GM18870 (cell line): ENCODE results near the gene YEATS2.
"Not testable (repeated sequence)": the region's sequence is repeated elsewhere in the genome, so short reads cannot be mapped to it uniquely, and the experiment has no call there.

Experiments used
- ATAC-seq: cut with Tn5 transposase; IDR thresholded peaks from one replicate; pipeline ENCODE4 v1.9.1; 2021; ENCODE audit warnings: moderate library complexity; ENCODE audit not compliant: unreplicated experiment

The YEATS2 gene

DNA sequence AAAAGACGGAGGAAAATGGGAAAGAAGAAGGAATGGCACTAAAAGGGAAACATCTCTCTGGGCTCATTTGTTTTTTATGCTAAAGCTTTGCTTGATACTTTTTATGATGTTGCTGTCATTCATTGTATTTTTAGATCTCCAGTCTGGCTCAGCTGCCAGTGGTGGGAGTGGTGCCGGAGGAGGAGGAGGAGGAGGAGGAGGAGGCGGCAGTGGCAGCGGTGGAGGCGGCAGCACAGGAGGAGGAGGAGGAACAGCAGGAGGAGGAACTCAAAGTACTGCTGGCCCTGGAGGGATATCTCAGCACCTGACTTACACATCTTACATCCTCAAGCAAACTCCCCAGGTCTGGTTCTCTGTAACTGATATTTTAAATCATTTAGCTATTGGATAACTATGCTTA, 78.2 kb downstream of the YEATS2 start:
- ATAC-seq: no peak

DNA sequence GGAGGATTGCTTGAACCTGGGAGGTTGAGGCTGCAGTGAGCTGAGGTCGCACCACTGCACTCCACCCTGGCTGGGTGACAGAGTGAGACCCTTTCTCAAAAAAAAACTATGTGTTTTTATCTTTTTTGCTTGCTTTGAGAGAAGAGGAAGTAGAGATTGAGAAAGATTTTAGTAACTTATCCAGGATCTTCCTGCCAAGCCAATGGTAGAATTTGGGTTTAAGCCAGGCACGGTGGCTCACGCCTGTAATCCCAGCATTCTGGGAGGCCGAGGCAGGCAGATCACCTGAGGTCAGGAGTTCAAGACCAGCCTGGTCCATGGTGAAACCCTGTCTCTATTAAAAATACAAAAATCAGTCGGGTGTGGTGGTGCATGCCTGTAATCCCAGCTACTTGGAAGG, 78.9 kb downstream of the YEATS2 start:
- ATAC-seq: not testable (repeated sequence)

DNA sequence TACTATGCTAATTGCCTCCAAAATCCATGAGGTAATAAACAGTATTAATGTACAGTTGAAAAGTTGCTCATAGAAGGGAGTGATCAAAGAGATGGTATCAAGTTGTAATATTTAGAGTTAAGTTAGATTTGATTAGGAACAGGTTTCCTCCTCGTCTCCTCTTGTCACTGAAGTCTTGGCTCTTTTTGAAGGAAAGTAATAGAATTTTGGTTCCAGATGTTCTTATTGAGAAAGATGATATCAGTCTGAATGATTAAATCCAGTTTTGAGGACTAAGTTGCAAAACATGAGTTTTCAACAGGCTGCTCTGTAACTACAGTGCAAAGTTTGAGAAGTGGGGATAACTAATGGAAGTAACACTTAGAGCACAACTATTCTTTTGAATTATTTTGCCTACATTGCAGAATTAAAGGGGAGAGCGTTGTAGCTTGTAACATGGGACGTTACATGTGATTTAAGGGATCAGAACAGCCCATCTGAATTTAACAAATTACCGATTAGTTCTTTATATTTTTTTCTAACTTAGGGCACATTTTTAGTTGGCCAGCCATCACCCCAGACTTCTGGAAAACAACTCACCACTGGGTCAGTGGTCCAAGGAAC, 79.5 kb downstream of the YEATS2 start:
- ATAC-seq: no peak

DNA sequence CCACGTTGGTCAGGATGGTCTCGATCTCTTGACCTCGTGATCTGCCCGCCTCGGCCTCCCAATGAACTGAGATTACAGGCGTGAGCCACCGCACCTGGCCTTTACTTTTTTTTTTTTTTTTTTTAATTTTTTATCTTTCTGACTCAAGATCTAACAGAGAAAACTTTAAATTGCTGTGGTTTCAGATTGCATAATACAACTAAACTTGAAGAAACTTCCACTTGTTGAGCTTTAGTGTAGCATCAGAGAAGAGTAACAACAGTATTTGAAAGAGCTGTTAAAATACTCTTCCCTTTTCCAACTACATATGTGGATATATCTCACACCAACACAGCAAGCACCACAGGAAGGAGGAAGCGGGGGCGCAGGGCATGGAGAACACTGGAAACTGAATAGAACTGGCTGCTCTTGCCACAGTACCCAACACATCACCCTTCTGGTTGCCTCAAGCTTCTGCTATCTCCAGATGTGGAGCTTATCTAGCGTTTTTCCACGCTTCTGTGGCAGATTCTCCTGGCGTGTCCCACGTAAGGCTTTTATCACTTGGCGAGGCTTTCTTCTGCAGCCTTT, 82.4 kb downstream of the YEATS2 start:
- no peak for ATAC-seq

DNA sequence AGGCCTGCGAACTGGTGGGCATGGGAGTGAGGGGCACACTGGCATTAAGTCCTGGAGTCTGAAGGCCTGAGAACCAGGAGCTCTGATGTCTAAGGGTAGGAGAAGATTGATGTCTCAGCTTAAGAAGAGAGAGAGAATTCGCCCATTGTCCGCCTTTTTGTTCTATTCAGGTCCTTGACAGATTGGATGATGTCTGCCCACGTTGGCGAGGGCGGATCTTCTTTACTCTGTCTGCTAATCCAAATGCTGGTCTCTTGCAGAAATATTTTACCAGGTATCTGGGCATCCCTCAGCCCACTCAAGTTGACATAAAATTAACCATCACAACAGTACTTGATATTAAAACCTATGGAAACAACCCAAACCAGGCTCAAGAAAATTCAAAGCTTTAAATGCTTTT, 83.6 kb downstream of the YEATS2 start:
- no peak for ATAC-seq

DNA sequence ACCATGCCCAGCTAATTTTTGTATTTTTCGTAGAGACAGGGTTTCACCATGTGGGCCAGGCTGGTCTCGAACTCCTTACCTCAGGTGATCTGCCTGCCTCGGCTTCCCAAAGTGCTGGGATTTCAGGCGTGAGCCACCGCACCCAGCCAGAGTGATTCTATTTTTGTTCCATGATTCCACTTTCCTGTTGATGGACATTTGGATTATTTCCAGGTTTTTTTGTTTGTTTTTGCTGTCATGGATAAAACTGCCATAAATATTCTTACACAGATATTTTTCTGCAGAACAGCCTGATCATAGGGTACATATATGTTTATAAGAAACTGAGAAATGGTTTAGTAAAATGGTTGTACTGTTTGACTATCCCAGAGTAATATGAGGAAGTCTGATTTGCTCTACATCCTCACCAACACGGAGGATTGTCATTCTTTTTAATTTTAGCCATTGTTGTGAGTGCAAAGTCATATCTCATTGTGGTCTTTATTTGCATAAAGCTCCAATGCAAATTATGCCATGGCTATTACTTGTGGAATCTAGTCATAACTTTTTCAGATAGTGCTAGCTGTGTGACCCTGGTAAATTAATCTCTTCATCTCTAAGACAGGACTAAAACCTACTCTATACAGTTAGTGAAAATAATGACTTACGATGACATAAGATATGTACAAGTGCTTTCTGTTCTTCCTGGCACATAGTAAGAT, 85.1 kb downstream of the YEATS2 start:
- ATAC-seq: no peak

DNA sequence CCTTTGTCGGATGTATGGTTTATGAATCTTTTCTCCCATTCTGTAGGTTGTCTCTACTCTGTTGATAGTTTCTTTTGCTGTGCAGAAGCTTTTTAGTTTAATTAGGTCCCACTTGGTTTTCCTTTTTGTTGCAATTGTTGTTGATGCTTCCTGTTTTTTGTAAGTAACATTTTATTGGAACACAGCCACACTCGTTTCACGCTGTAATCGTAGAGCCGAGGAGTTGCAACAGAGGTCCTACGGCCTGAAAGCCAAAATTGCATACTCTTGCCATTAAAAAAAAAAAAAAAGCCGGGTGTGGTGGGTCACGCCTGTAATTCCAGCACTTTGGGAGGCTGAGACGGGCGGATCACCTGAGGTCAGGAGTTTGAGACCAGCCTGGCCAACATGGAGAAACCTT, 86.9 kb downstream of the YEATS2 start:
- ATAC-seq: not testable (repeated sequence)

DNA sequence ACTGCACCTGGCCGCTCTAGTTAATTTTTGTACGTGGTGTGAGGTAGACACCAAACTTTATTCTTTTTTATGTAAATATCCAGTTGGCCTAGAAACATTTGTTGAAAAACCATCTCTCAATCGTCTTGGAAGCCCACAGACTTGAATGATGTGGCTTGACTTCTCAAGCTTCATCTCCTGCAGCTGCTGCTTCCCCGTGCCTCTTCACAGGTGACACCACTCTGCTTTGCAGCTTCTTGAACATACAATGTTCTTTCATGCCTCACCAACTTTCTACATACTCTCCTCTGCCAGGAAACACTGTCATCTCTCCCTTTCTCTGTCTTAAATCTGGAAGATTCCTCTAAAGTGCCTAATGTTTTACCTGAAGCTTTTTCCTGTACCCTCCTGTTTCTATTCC, 92.2 kb downstream of the YEATS2 start:
- ATAC-seq: no peak

DNA sequence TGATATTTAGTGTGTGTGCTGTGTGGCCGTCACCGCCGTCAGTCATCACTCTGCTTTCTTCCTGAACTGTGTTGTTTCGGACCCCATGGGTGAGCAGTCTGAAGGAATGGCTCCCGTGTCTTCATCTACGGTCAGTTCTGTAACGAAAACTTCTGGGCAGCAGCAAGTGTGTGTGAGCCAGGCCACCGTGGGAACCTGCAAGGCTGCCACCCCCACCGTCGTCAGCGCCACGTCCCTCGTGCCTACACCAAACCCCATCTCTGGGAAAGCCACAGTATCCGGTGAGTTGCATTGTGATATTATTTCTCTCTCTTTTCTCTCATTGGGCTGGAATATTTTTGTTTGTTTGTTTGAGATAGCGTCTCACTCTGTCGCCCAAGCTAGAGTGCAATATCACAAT, 93.1 kb downstream of the YEATS2 start:
- ATAC-seq: no peak

DNA sequence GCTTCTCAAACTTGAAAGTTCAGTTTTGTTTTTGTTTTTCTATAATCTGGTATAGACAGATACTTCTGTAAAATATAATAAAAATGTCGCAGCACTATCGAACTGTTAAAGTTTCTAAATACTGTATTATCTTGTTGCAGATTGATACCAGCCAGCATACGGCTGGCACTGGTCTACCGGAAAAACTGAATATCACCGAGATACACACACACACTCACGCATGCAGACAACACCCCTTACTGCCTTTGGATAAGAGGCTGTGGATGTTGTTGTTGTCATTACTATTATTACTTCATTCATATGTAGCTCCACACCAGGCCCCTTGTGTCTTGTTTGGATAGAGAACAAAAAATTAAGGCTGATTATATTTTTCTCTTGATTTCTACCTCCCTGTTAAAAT, 95.4 kb downstream of the YEATS2 start:
- ATAC-seq: no peak

DNA sequence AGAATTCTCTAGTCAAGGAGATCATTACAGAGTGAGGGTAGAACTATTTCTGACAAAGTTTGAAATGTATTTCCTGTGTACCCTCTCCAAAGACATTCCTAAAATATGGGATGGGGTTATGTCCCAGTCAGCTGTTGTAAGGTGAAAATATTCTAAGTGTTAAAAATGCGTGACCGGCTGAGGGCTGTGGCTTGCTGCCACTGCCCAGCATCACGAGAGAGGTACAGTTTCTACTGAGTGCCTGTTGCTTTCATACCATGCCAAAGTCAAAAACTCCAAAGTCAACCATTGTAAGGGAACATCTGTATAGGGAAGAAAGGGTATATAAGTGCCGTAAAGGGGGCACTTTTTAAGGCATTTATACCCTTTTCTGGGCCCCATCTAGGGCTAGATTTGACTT, 96.9 kb downstream of the YEATS2 start:
- no peak for ATAC-seq

DNA sequence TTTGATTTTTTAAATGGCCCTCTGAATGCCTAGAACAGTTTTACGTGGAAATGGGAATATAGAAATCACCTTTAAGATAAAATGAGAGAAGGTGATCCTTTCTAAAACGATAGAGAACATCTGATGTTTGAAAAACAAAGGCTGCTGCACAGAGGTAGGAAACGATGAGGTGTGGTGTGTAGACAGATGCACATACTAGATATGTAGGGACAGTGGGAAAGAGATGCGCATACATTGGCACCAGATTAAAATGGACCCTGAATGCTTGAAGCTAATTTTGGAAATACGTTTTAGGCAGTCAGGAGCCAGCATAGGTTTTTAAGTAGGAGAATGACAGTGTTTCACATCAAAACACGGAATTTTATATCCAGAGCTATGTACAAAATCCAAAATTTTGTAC, 98.8 kb downstream of the YEATS2 start:
- no peak for ATAC-seq

DNA sequence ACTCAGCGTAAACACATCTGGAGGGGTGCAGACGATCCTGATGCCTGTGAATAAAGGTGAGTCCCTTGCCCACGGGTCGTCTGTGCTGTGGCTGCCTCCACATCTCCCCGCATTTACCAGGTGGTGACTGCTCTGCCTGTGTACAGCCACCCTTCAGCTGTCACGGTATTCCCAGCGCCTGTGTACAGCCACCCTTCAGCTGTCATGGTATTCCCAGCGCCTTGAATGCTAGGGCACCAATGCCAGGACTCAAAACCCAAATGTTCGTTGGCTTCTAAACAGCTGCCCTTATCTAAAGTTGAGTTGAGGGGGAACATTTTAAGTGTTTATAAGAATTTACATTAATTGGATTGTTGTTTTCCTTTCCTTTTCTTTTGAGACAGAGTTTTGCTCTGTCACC, 100.4 kb downstream of the YEATS2 start:
- no peak for ATAC-seq

DNA sequence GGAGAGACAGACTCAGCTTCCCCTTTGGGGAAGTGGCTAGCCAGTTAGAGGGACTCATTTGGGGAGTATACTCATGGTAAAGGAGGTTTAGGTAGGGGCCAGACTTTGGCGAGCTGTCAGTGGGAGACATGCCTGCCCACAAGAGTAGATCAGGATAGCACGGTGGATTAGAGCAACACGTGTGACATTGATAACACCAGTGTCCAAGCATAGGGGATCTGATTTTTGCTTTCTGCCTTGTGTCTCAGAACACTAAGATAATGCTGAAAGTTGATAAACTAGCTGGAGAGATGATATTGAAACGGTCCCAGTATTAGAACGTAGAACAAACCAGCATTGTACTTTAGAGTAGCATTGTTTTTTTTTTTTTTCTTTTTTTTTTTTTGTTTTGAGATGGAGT, 101.9 kb downstream of the YEATS2 start:
- no peak for ATAC-seq

DNA sequence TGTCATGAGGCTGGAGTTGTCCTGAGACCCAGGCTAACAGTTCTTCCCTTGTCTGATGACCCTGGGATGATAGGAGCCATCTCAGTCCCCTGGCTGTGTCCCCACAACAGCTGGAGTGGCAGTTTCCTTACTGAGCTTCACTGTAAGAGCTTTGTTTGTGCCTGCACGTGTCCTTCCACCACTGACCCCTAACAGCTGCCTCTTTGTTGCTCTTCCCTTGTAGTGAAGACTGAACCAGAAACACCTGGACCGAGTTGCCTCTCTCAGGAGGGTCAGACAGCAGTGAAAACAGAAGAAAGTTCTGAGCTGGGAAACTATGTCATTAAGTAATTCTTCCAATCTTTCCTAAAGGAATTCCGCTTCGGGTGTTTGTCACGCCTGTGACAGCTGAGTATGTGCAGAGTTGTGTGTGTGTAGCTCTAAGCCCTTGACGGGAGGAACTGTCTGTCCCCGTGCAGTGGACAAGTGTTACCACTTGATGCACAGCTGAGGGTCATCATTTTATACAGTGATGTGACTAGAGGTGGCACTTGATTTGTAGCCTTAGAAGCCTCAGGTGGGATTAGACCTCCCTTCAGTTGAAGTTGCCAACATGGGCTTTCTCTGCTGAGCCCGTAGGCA, 102.8 kb downstream of the YEATS2 start:
- ATAC-seq: no peak

DNA sequence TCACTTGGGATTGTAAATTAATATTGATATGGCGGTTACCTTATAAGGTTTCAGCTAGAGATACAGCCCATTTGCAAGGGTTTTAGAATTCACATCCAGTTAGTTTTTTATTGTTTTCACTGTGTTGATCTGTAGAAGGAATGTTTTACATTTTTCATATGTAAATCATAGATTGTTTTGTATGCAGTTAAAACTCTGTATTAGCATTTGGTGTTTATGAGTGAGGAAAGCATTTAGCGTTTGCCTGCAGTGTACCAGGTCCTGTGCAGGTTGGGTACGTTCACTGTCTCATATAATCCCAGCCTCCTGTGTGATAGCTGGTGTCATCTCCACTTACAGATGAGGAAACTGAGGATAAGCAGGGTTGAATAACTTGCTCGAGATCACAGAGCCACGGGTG, 104.0 kb downstream of the YEATS2 start:
- no peak for ATAC-seq

DNA sequence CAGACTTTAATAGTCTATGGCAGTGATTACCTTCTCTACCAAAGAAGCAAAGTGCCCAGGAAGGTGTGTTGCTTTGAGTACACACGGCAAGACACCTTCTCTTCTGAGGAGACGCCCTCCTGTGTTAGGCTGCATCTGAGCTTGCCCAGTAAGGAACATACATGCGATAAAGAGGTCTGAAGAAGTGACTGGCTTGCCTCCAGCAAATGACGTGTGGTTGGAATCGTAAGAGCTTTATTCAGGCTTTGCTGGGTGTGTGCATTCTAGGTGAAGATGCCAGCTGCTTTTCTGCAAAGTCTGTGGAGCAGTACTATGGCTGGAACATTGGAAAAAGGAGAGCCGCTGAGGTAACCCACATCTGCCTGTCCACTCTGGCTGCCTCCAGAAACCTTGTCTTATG, 105.4 kb downstream of the YEATS2 start:
- no peak for ATAC-seq

DNA sequence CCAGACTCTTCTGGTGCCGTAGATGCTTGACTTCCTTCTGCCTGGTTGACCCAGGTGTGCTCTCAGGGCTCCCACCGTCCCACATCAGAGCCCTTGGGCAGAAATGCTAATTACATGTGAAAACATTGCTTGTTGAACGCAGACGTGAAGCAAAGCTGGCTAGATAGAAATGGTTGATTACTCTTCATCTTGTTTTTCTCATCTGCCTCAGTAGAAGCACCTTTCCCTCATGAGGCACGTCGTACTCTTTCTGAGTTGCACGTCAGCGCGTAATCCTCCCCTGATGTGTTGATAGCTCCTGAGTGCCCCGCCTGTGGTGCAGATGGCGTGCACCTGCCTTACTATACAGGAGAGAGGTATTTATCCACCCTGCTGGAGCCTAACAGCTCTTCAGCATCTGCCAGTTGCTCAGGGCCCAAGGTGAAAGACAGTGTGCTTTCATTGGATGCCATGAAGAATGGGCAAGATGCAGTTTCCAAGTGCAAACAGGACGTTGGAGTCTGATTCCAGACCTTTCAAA, 109.7 kb downstream of the YEATS2 start:
- no peak for ATAC-seq

DNA sequence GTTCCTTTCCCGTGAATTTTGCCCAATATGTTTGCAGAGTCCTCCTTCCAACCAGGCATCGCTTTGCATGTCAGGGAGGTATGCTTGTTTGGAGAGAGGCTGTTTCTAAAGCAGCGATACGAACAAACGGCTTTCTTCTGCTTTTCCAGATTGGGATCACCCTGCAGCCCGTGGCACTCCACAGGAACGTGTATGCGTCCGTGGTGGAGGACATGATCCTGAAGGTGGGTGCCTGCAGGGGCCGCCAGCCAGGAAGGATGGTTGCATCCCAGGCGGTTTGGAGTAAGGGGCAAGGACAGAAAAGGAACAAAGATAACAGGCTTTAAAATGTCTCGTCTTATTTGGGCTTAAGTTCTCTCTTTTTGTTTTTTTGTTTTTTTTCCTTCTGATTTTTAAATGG, 110.3 kb downstream of the YEATS2 start:
- ATAC-seq: no peak

DNA sequence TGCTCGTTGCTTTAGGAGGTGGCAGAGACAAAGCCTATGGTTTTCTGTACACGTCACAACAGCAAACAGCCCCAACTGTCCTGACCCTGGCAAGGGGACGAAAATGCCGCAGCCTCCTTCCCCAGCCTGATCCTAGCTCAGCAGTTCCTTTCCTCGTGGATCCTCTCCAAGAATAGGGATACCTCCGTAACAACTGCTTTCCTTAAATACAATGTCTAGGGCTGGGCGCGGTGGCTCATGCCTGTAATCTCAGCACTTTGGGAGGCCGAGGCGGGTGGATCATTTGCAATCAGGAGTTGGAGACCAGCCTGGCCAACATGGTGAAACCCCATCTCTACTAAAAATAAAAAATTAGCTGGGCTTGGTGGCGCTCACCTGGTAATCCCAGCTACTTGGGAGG, 110.8 kb downstream of the YEATS2 start:
- no peak for ATAC-seq

DNA sequence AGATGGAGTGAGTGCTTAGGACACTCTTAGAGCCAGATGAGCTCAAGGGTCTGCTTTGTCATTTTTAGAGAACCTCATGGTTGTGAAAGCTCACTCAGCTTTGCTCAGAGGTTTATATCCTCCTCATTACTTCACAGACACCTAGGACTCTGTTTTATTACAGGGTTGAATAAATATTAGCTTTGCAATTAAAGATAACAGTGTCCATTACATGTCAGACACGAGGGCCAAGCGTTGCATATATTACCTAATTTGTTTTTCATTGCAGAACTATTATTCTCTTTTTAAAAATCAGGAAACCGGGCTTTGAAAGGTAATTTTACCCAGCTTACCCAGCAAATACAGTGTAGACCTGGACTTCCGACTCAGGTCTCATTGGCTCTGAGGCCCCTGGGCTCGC, 111.7 kb downstream of the YEATS2 start:
- ATAC-seq: no peak
